Mesenchymal stem cell (in vitro differentiated cells and primary cell): ENCODE measurements around the gene THAP4.

Experiments
- DNase-seq: peaks from one replicate; pipeline ENCODE4 v3.0.0-alpha.2; 2013
- H2AFZ ChIP-seq: one replicate; pipeline ENCODE4 v1.6.1; 2013; ENCODE audit warnings: low read depth, mild to moderate bottlenecking, control low read depth, inconsistent platforms, low read length, moderate library complexity
- H2AK5ac ChIP-seq: 2 replicates; pipeline ENCODE4 v1.6.1; 2013; ENCODE audit warnings: low read length, moderate library complexity, mild to moderate bottlenecking, inconsistent platforms; ENCODE audit not compliant: severe bottlenecking
- H2BK120ac ChIP-seq: one replicate; pipeline ENCODE4 v1.6.1; 2013; ENCODE audit warnings: low read depth, mild to moderate bottlenecking, inconsistent platforms, low read length, moderate library complexity
- H2BK12ac ChIP-seq, 2 experiments: one replicate each; pipeline ENCODE4 v1.6.1; 2013; ENCODE audit warnings: inconsistent platforms in 2 of 2, low read length in 2 of 2, mild to moderate bottlenecking in 2 of 2, moderate library complexity in 2 of 2, control low read depth in 1 of 2
- H2BK15ac ChIP-seq: one replicate; pipeline ENCODE4 v1.6.1; 2013; ENCODE audit warnings: mild to moderate bottlenecking, low read depth, inconsistent platforms; ENCODE audit not compliant: poor library complexity, severe bottlenecking
- H2BK5ac ChIP-seq: 2 replicates; pipeline ENCODE4 v1.6.1; 2013; ENCODE audit warnings: low read depth, mild to moderate bottlenecking, low read length, control low read depth, inconsistent platforms; ENCODE audit not compliant: poor library complexity, severe bottlenecking
- H3K14ac ChIP-seq, 2 experiments: one replicate each; pipeline ENCODE4 v1.6.1; 2013; ENCODE audit warnings: inconsistent platforms in 2 of 2, low read length in 2 of 2, control low read depth in 1 of 2, mild to moderate bottlenecking in 1 of 2, moderate library complexity in 1 of 2
- H3K18ac ChIP-seq, 2 experiments: one replicate each; pipeline ENCODE4 v1.6.1; 2013; ENCODE audit warnings: inconsistent platforms in 2 of 2, low read length in 2 of 2, control low read depth in 1 of 2, low read depth in 1 of 2, mild to moderate bottlenecking in 1 of 2
- H3K23ac ChIP-seq, 2 experiments: one replicate each; pipeline ENCODE4 v1.6.1; 2013; ENCODE audit warnings: inconsistent platforms in 2 of 2, low read length in 2 of 2, mild to moderate bottlenecking in 2 of 2, moderate library complexity in 2 of 2, control low read depth in 1 of 2
- H3K27ac ChIP-seq: 2 replicates; pipeline ENCODE4 v1.5.1; 2013; ENCODE audit warnings: mild to moderate bottlenecking, moderate library complexity, low read length, control low read depth, inconsistent platforms; ENCODE audit not compliant: poor library complexity, severe bottlenecking
- H3K27me3 ChIP-seq, 2 experiments: 2 replicates each; pipeline versions ENCODE4 v1.6.1 to v1.7.0; 2013; ENCODE audit warnings: low read length in 2 of 2, mild to moderate bottlenecking in 2 of 2, moderate library complexity in 2 of 2, control low read depth in 1 of 2, inconsistent platforms in 1 of 2; ENCODE audit not compliant: control insufficient read depth in 1 of 2, insufficient read depth in 1 of 2
- H3K36me3 ChIP-seq, 2 experiments: 2 replicates each; pipeline versions ENCODE4 v1.6.1 to v1.7.0; 2013; ENCODE audit warnings: low read length in 2 of 2, control low read depth in 1 of 2, inconsistent platforms in 1 of 2, low read depth in 1 of 2, mild to moderate bottlenecking in 1 of 2; ENCODE audit not compliant: insufficient read depth in 2 of 2, control insufficient read depth in 1 of 2
- H3K4ac ChIP-seq, 2 experiments: one replicate each; pipeline ENCODE4 v1.6.1; 2013; ENCODE audit warnings: inconsistent platforms in 2 of 2, low read length in 2 of 2, mild to moderate bottlenecking in 2 of 2, moderate library complexity in 2 of 2, control low read depth in 1 of 2, low read depth in 1 of 2
- H3K4me1 ChIP-seq: 2 replicates; pipeline ENCODE4 v1.6.1; 2013; ENCODE audit warnings: low read depth, low read length, control low read depth; ENCODE audit not compliant: control insufficient read depth, insufficient read depth
- H3K4me2 ChIP-seq: 2 replicates; pipeline ENCODE4 v1.6.1; 2013; ENCODE audit warnings: low read length, mild to moderate bottlenecking, inconsistent platforms; ENCODE audit not compliant: poor library complexity, severe bottlenecking
- H3K4me3 ChIP-seq, 2 experiments: 2 replicates each; pipeline versions ENCODE4 v1.5.1 to v1.7.0; 2013; ENCODE audit warnings: low read length in 2 of 2, mild to moderate bottlenecking in 2 of 2, control low read depth in 1 of 2, low read depth in 1 of 2; ENCODE audit not compliant: insufficient read depth in 1 of 2
- H3K79me1 ChIP-seq: replicated peaks from 2 replicates; pipeline ENCODE4 v1.6.1; 2013; ENCODE audit warnings: mild to moderate bottlenecking, control low read depth, low read length, inconsistent platforms; ENCODE audit not compliant: poor library complexity, severe bottlenecking
- H3K9ac ChIP-seq: 2 replicates; pipeline ENCODE4 v1.7.0; 2013; ENCODE audit warnings: mild to moderate bottlenecking, low read length, moderate library complexity
- H3K9me3 ChIP-seq: 2 replicates; pipeline ENCODE4 v1.7.0; 2013; ENCODE audit warnings: mild to moderate bottlenecking, low read length; ENCODE audit not compliant: control insufficient read depth
- H4K8ac ChIP-seq: one replicate; pipeline ENCODE4 v1.6.1; 2013; ENCODE audit warnings: inconsistent platforms, mild to moderate bottlenecking, low read length, moderate library complexity
- H4K91ac ChIP-seq: one replicate; pipeline ENCODE4 v1.6.1; 2013; ENCODE audit warnings: mild to moderate bottlenecking, low read length, inconsistent platforms
- WGBS: methylation state at CpG from one replicate; pipeline ENCODE4 v1.1.7; 2013; ENCODE audit warnings: mixed read lengths; 5-methylcytosine and 5-hydroxymethylcytosine counted together

The THAP4 gene

GRCh38 chr2:241680044-241680443 lies 43.1 kb upstream of the THAP4 start:
- H3K4ac ChIP-seq: no peak overlapping the region

GRCh38 chr2:241678784-241679540 lies 42.0 kb upstream of the THAP4 start:
- H3K18ac ChIP-seq: no peak overlapping the region
- peaks cover 28% of the 10 kb centered on the region for H3K4me1 ChIP-seq
- H3K9me3 ChIP-seq: no peaks in the 10 kb centered on the region
- H2BK15ac ChIP-seq: no peak overlapping the region
- H3K27ac ChIP-seq: no peak overlapping the region
- no peaks in the 10 kb centered on the region for H3K27me3 ChIP-seq
- no peak overlapping the region for H3K9ac ChIP-seq
- H2BK12ac ChIP-seq: no peak overlapping the region
- H3K23ac ChIP-seq: no peak overlapping the region
- no peak overlapping the region for H2BK120ac ChIP-seq
- no peak for DNase-seq
- H3K36me3 ChIP-seq: peaks cover 64 to 77% of the 10 kb centered on the region in 2 experiments
- H3K4ac ChIP-seq: no peak overlapping the region
- peaks cover 28% of the 10 kb centered on the region for H3K79me1 ChIP-seq
- WGBS: 87% methylated on average over 22 of the region's 22 CpGs
- H3K14ac ChIP-seq: no peak overlapping the region
- no peak overlapping the region for H4K8ac ChIP-seq
- no peak overlapping the region for H4K91ac ChIP-seq
- no peak overlapping the region for H3K4me2 ChIP-seq
- no peak overlapping the region for H2AFZ ChIP-seq
- H3K4me3 ChIP-seq: no peak overlapping the region
- no peak overlapping the region for H2BK5ac ChIP-seq
- H2AK5ac ChIP-seq: peak overlapping the region; percentile 23

More at GRCh38 chr2:241680044-241680443, 43.1 kb upstream of the THAP4 start:
- Histone ChIP-seq H3K36me3 (peaks cover 56 to 78% of the 10 kb centered on the region in 2 experiments), H4K91ac (no peak overlapping the region), H3K14ac (no peak overlapping the region), H2BK12ac (no peak overlapping the region), H2BK5ac (no peak overlapping the region), H2AFZ (no peak overlapping the region), H3K79me1 (peaks cover 27% of the 10 kb centered on the region), H2BK120ac (peak overlapping the region; percentile 57), H3K27ac (peak overlapping the region; percentile 57), H2BK15ac (no peak overlapping the region), H2AK5ac (peak overlapping the region; percentile 84), H3K9me3 (no peaks in the 10 kb centered on the region), H3K27me3 (no peaks in the 10 kb centered on the region), H3K9ac (peak overlapping the region; percentile 85), H3K18ac (peak overlapping the region in 1 of 2 experiments; percentile 11), H4K8ac (no peak overlapping the region), H3K4me1 (peaks cover 23% of the 10 kb centered on the region), H3K4me2 (no peak overlapping the region), H3K4me3 (no peak overlapping the region), H3K23ac (no peak overlapping the region)
- 98% methylated on average over 12 of the region's 12 CpGs for WGBS
- DNase-seq: no peak

GRCh38 chr2:241678307-241678706 lies 41.3 kb upstream of the THAP4 start:
- Histone ChIP-seq H3K36me3 (peaks cover 67 to 75% of the 10 kb centered on the region in 2 experiments), H3K27ac (no peak overlapping the region), H2AK5ac (no peak overlapping the region), H3K4me3 (no peak overlapping the region), H3K4ac (no peak overlapping the region), H4K8ac (no peak overlapping the region), H4K91ac (no peak overlapping the region), H3K14ac (no peak overlapping the region), H2BK15ac (no peak overlapping the region), H3K27me3 (no peaks in the 10 kb centered on the region), H3K18ac (no peak overlapping the region), H2BK12ac (no peak overlapping the region), H3K9ac (no peak overlapping the region), H2BK120ac (no peak overlapping the region), H2AFZ (no peak overlapping the region), H2BK5ac (no peak overlapping the region), H3K4me1 (peaks cover 33% of the 10 kb centered on the region), H3K9me3 (no peaks in the 10 kb centered on the region), H3K4me2 (no peak overlapping the region), H3K79me1 (peaks cover 26% of the 10 kb centered on the region), H3K23ac (no peak overlapping the region)
- WGBS: 97% methylated on average over 18 of the region's 18 CpGs
- no peak for DNase-seq

GRCh38 chr2:241677392-241677791 lies 40.4 kb upstream of the THAP4 start:
- Histone ChIP-seq H4K8ac (no peak overlapping the region), H3K4me1 (peaks cover 33% of the 10 kb centered on the region), H3K4me2 (no peak overlapping the region), H2BK120ac (no peak overlapping the region), H2AK5ac (no peak overlapping the region), H3K27me3 (no peaks in the 10 kb centered on the region), H3K36me3 (peaks cover 69 to 78% of the 10 kb centered on the region in 2 experiments), H3K18ac (no peak overlapping the region), H3K4ac (no peak overlapping the region), H4K91ac (no peak overlapping the region), H3K9me3 (no peaks in the 10 kb centered on the region), H3K4me3 (no peak overlapping the region), H3K14ac (no peak overlapping the region), H3K23ac (no peak overlapping the region), H3K9ac (no peak overlapping the region), H2BK12ac (no peak overlapping the region), H2BK15ac (no peak overlapping the region), H3K79me1 (peaks cover 24% of the 10 kb centered on the region), H2BK5ac (no peak overlapping the region), H2AFZ (no peak overlapping the region), H3K27ac (no peak overlapping the region)
- DNase-seq: no peak
- 94% methylated on average over 24 of the region's 24 CpGs for WGBS
